ENCODE data around the gene SPATS2L.

Gene SPATS2L

GRCh38 chr2:200380833-200381542 is 74.5 kb downstream of the SPATS2L start:
- peak overlapping the region; percentile 71 for H3K27ac ChIP-seq (ENCODE audit: insufficient read depth, low read depth, low read length, poor library complexity, severe bottlenecking)
- H3K4me1 ChIP-seq (ENCODE audit: control insufficient read depth, insufficient read depth, low read length) = peaks cover 46% of the 10 kb centered on the region
- H3K36me3 ChIP-seq (ENCODE audit: control insufficient read depth, insufficient read depth, low read length) = no peaks in the 10 kb centered on the region
- H3K4me3 ChIP-seq (ENCODE audit: insufficient read depth, low read depth, low read length) = no peak overlapping the region
- no peaks in the 10 kb centered on the region for H3K27me3 ChIP-seq (ENCODE audit: control insufficient read depth, insufficient read depth, low read length, poor library complexity, severe bottlenecking)
- H3K9me3 ChIP-seq (ENCODE audit: control insufficient read depth, low read length) = no peaks in the 10 kb centered on the region
- WGBS, 2 experiments = 82 to 86% methylated on average over 5 of the region's 5 CpGs

DNA sequence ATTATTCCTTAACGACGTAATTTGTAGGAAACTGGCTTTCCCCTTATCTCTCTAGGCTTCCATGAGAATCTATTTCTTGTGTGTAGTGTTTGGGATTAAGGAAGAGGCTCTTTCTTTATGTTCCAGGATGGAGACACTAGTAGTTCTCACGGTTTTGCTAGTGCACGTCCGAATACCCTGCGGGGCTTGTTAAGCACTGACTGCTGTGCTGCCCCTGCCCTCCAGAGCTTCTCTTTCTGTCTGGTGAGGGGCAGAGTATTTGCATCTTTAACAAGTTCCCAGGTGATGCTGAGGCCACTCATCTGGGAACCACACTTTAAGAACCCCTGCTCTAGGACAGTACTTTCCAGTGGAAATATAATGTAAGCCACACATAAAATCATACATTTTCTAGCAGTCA is 76.4 kb downstream of the SPATS2L start:
- 25 to 41% methylated on average over 4 to 6 of the region's 6 CpGs for WGBS, 2 experiments
- no peak overlapping the region for H3K27ac ChIP-seq (ENCODE audit: insufficient read depth, low read depth, low read length, poor library complexity, severe bottlenecking)
- peaks cover 43% of the 10 kb centered on the region for H3K4me1 ChIP-seq (ENCODE audit: control insufficient read depth, insufficient read depth, low read length)
- no peaks in the 10 kb centered on the region for H3K9me3 ChIP-seq (ENCODE audit: control insufficient read depth, low read length)
- no peaks in the 10 kb centered on the region for H3K27me3 ChIP-seq (ENCODE audit: control insufficient read depth, insufficient read depth, low read length, poor library complexity, severe bottlenecking)
- H3K4me3 ChIP-seq (ENCODE audit: insufficient read depth, low read depth, low read length) = no peak overlapping the region
- no peaks in the 10 kb centered on the region for H3K36me3 ChIP-seq (ENCODE audit: control insufficient read depth, insufficient read depth, low read length)

DNA sequence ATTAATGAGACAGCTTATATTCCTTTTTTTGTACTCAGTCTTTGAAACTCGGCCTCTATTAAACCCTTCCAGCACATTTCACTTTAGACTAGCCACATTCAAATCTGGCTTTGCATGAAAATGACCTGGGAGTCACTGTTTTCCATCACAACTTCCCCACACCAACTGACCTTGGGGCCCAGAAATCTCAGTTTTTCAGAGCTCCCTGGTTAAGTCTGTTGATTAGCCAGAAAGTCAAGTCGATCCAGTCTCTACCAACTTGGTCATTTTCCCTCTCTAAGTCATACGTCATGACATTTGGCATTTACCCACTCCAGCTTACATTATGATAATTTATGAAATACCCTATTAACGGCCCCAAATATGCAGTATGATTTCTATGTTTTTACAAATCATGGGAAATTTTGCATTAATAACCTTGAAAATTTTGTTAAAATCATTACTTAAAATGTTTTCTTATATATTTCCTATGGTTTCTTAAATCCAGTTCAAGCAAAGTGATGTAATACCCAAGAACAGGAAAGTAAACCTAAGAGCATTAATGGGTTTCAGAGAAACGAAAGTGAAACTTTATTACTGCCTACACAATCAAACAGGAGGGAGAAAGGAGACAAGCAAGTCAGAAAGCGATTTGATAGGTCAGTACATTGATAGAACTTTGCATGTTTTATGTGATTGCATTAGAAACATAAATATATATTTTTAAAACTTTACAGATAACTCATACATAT is 77.1 kb downstream of the SPATS2L start:
- H3K4me1 ChIP-seq (ENCODE audit: control insufficient read depth, insufficient read depth, low read length) = peaks cover 37% of the 10 kb centered on the region
- H3K4me3 ChIP-seq (ENCODE audit: insufficient read depth, low read depth, low read length) = no peak overlapping the region
- H3K27ac ChIP-seq (ENCODE audit: insufficient read depth, low read depth, low read length, poor library complexity, severe bottlenecking) = no peak overlapping the region
- WGBS, 2 experiments = 73% methylated on average over 4 of the region's 6 CpGs
- H3K27me3 ChIP-seq (ENCODE audit: control insufficient read depth, insufficient read depth, low read length, poor library complexity, severe bottlenecking) = no peaks in the 10 kb centered on the region
- H3K36me3 ChIP-seq (ENCODE audit: control insufficient read depth, insufficient read depth, low read length) = no peaks in the 10 kb centered on the region
- no peaks in the 10 kb centered on the region for H3K9me3 ChIP-seq (ENCODE audit: control insufficient read depth, low read length)

- Histone ChIP-seq H3K4me3 (ENCODE audit: insufficient read depth, low read depth, low read length) (no peak overlapping the region), H3K9me3 (ENCODE audit: control insufficient read depth, low read length) (no peaks in the 10 kb centered on the region), H3K4me1 (ENCODE audit: control insufficient read depth, insufficient read depth, low read length) (peaks cover 21% of the 10 kb centered on the region), H3K36me3 (ENCODE audit: control insufficient read depth, insufficient read depth, low read length) (no peaks in the 10 kb centered on the region), H3K27ac (ENCODE audit: insufficient read depth, low read depth, low read length, poor library complexity, severe bottlenecking) (no peak overlapping the region), H3K27me3 (ENCODE audit: control insufficient read depth, insufficient read depth, low read length, poor library complexity, severe bottlenecking) (no peaks in the 10 kb centered on the region)
- WGBS, 2 experiments = 89 to 91% methylated on average over 5 of the region's 5 CpGs
Observed at GRCh38 chr2:200385063-200385635, 78.7 kb downstream of the SPATS2L start.

DNA sequence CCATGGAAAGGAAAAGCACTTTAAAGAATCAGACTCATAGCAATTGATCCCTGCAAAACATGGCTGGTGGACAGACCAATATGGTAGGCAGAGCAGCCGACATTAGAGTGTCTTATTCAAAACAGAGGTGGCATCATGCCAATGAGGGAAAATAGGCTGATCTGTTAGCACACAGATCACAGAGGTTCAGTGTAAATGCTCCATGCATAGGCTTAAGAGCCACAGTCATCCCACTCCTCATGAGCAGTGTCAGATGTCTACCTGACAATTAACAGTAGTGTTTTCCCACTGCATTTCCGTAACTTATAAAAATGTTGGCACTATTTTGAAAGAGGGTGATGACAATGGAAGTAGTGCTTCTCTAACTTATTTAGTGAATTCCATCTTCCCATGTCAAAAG is 86.7 kb downstream of the SPATS2L start:
- Histone ChIP-seq H3K4me3 (ENCODE audit: insufficient read depth, low read depth, low read length) (no peak overlapping the region), H3K36me3 (ENCODE audit: control insufficient read depth, insufficient read depth, low read length) (no peaks in the 10 kb centered on the region), H3K27me3 (ENCODE audit: control insufficient read depth, insufficient read depth, low read length, poor library complexity, severe bottlenecking) (no peaks in the 10 kb centered on the region), H3K27ac (ENCODE audit: insufficient read depth, low read depth, low read length, poor library complexity, severe bottlenecking) (no peak overlapping the region), H3K9me3 (ENCODE audit: control insufficient read depth, low read length) (no peaks in the 10 kb centered on the region), H3K4me1 (ENCODE audit: control insufficient read depth, insufficient read depth, low read length) (peaks cover 9% of the 10 kb centered on the region)
- 90 to 95% methylated on average over 2 of the region's 2 CpGs for WGBS, 2 experiments

DNA sequence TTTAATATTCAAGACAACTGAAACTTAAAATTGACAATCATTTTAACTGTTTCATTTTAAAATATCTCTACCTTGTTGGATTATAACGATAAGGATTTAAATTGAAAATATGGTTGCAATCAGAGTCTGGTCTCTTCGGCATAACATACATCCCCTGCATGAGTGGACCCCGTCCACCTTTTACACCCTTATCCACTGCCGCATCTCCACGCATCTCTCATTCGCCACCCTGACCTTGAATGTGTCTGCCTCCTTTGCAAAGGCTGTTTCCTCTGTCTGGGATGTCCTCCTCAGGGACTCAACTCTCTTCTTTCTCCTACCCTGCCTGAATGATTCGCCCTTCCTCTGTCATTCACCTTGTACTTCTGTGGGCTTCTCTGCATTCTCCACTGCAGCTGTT is 87.6 kb downstream of the SPATS2L start:
- 95 to 96% methylated on average over 6 to 7 of the region's 7 CpGs for WGBS, 2 experiments
- Histone ChIP-seq H3K4me1 (ENCODE audit: control insufficient read depth, insufficient read depth, low read length) (peaks cover 9% of the 10 kb centered on the region), H3K27ac (ENCODE audit: insufficient read depth, low read depth, low read length, poor library complexity, severe bottlenecking) (no peak overlapping the region)

GRCh38 chr2:200396781-200397242 is 90.3 kb downstream of the SPATS2L start:
- H3K27ac ChIP-seq (ENCODE audit: insufficient read depth, low read depth, low read length, poor library complexity, severe bottlenecking) = no peak overlapping the region
- peaks cover 9% of the 10 kb centered on the region for H3K4me1 ChIP-seq (ENCODE audit: control insufficient read depth, insufficient read depth, low read length)
- no peak overlapping the region for H3K4me3 ChIP-seq (ENCODE audit: insufficient read depth, low read depth, low read length)
- H3K27me3 ChIP-seq (ENCODE audit: control insufficient read depth, insufficient read depth, low read length, poor library complexity, severe bottlenecking) = no peaks in the 10 kb centered on the region
- no peaks in the 10 kb centered on the region for H3K36me3 ChIP-seq (ENCODE audit: control insufficient read depth, insufficient read depth, low read length)
- 64 to 78% methylated on average over 2 of the region's 2 CpGs for WGBS, 2 experiments
- H3K9me3 ChIP-seq (ENCODE audit: control insufficient read depth, low read length) = no peaks in the 10 kb centered on the region

More for the DNA sequence above, 87.6 kb downstream of the SPATS2L start:
- H3K27me3 ChIP-seq (ENCODE audit: control insufficient read depth, insufficient read depth, low read length, poor library complexity, severe bottlenecking) = no peaks in the 10 kb centered on the region
- H3K9me3 ChIP-seq (ENCODE audit: control insufficient read depth, low read length) = no peaks in the 10 kb centered on the region
- H3K4me3 ChIP-seq (ENCODE audit: insufficient read depth, low read depth, low read length) = no peak overlapping the region
- H3K36me3 ChIP-seq (ENCODE audit: control insufficient read depth, insufficient read depth, low read length) = no peaks in the 10 kb centered on the region

GRCh38 chr2:200397785-200398184 is 91.3 kb downstream of the SPATS2L start:
- Histone ChIP-seq H3K4me3 (ENCODE audit: insufficient read depth, low read depth, low read length) (no peak overlapping the region), H3K9me3 (ENCODE audit: control insufficient read depth, low read length) (no peaks in the 10 kb centered on the region), H3K27me3 (ENCODE audit: control insufficient read depth, insufficient read depth, low read length, poor library complexity, severe bottlenecking) (no peaks in the 10 kb centered on the region), H3K36me3 (ENCODE audit: control insufficient read depth, insufficient read depth, low read length) (no peaks in the 10 kb centered on the region), H3K4me1 (ENCODE audit: control insufficient read depth, insufficient read depth, low read length) (peaks cover 9% of the 10 kb centered on the region), H3K27ac (ENCODE audit: insufficient read depth, low read depth, low read length, poor library complexity, severe bottlenecking) (no peak overlapping the region)
- WGBS, 2 experiments = 40 to 45% methylated on average over 4 of the region's 4 CpGs

DNA sequence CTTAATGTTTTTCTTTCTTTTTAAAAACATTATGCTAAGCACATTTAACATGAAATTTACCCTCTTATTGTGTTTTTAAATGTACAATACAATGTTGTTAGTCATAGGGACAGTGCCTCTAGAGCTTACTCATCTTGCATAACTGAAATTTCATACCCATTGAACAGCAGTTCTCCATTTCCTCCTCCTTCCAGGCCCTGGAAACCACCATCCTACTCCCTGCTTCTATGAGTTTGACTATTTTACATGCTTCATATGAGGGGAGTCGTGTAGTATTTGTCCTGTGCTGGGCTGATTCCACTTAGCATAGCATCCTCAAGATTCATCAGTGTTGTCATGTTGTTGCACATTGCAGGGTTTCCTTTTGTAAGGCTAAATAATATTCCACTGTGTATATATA is 92.6 kb downstream of the SPATS2L start:
- H3K9me3 ChIP-seq (ENCODE audit: control insufficient read depth, low read length) = no peaks in the 10 kb centered on the region
- no peaks in the 10 kb centered on the region for H3K27me3 ChIP-seq (ENCODE audit: control insufficient read depth, insufficient read depth, low read length, poor library complexity, severe bottlenecking)
- H3K27ac ChIP-seq (ENCODE audit: insufficient read depth, low read depth, low read length, poor library complexity, severe bottlenecking) = no peak overlapping the region
- WGBS, 2 experiments = 91 to 100% methylated on average over 1 of the region's 1 CpG
- peaks cover 9% of the 10 kb centered on the region for H3K4me1 ChIP-seq (ENCODE audit: control insufficient read depth, insufficient read depth, low read length)
- no peaks in the 10 kb centered on the region for H3K36me3 ChIP-seq (ENCODE audit: control insufficient read depth, insufficient read depth, low read length)
- no peak overlapping the region for H3K4me3 ChIP-seq (ENCODE audit: insufficient read depth, low read depth, low read length)

DNA sequence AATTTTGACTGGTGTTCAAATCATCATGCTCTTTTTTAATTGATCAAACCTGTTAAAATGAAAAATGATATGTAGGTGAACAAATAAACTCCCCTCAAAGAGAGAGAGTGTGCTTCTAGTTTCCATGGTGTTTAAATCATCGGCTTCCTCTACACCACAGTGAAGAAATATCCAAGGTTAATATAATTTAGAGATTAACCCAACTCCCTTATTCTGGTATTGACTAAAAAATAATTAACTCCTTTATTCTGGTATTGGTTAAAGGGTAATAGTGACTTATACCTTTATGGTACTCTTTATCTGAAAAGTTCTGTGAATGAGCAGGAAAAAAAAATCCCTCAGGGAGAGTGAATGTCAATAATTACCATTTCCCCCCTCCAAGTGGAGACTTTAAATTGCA is 93.1 kb downstream of the SPATS2L start:
- H3K4me3 ChIP-seq (ENCODE audit: insufficient read depth, low read depth, low read length) = no peak overlapping the region
- WGBS, 2 experiments = no CpG with 5 or more reads among the region's 1 CpG
- no peak overlapping the region for H3K27ac ChIP-seq (ENCODE audit: insufficient read depth, low read depth, low read length, poor library complexity, severe bottlenecking)
- H3K36me3 ChIP-seq (ENCODE audit: control insufficient read depth, insufficient read depth, low read length) = no peaks in the 10 kb centered on the region
- H3K9me3 ChIP-seq (ENCODE audit: control insufficient read depth, low read length) = no peaks in the 10 kb centered on the region
- peaks cover 9% of the 10 kb centered on the region for H3K4me1 ChIP-seq (ENCODE audit: control insufficient read depth, insufficient read depth, low read length)
- no peaks in the 10 kb centered on the region for H3K27me3 ChIP-seq (ENCODE audit: control insufficient read depth, insufficient read depth, low read length, poor library complexity, severe bottlenecking)

Data from ectodermal cell (in vitro differentiated cells).